H9 (cell line): Measurements from ENCODE around the gene RNF157. TPM values are rescaled to one million over a fixed set of nuclear protein-coding genes. Genes with fewer than 3 reads are reported as not detected.
"Not testable (repeated sequence)": the region's sequence is repeated elsewhere in the genome, so short reads cannot be mapped to it uniquely, and the experiment has no call there.

Experiments
- DNase-seq: peaks from one replicate; pipeline ENCODE4 v3.0.0-alpha.2; 2017
- H2AFZ ChIP-seq: one replicate; pipeline ENCODE4 v1.6.1; 2013; ENCODE audit warnings: mild to moderate bottlenecking, low read length, control low read depth, moderate library complexity
- H2AK5ac ChIP-seq: 2 replicates; pipeline ENCODE4 v1.6.1; 2013; ENCODE audit warnings: low read length, control low read depth, mixed read lengths; ENCODE audit not compliant: insufficient read length
- H2BK120ac ChIP-seq: one replicate; pipeline ENCODE4 v1.6.1; 2013; ENCODE audit warnings: low read depth, mild to moderate bottlenecking, low read length, control low read depth, inconsistent platforms; ENCODE audit not compliant: poor library complexity, severe bottlenecking
- H2BK12ac ChIP-seq: 2 replicates; pipeline ENCODE4 v1.6.1; 2013; ENCODE audit warnings: low read length, control low read depth, mixed read lengths, low read depth; ENCODE audit not compliant: insufficient read length
- H2BK15ac ChIP-seq: 2 replicates; pipeline ENCODE4 v1.6.1; 2013; ENCODE audit warnings: low read depth, low read length, control low read depth
- H2BK20ac ChIP-seq: one replicate; pipeline ENCODE4 v1.6.1; 2013; ENCODE audit warnings: low read depth, mild to moderate bottlenecking, low read length, control low read depth, inconsistent platforms; ENCODE audit not compliant: poor library complexity, severe bottlenecking
- H2BK5ac ChIP-seq: 2 replicates; pipeline ENCODE4 v1.6.1; 2013; ENCODE audit warnings: low read length, control low read depth, mixed read lengths; ENCODE audit not compliant: insufficient read length
- H3K14ac ChIP-seq: 2 replicates; pipeline ENCODE4 v1.6.1; 2013; ENCODE audit warnings: low read length, control low read depth; ENCODE audit not compliant: insufficient read depth
- H3K18ac ChIP-seq: 2 replicates; pipeline ENCODE4 v1.6.1; 2013; ENCODE audit warnings: low read depth, mild to moderate bottlenecking, mixed read lengths, low read length, control low read depth; ENCODE audit not compliant: insufficient read length
- H3K23ac ChIP-seq: 2 replicates; pipeline ENCODE4 v1.6.1; 2013; ENCODE audit warnings: low read length, control low read depth, mixed read lengths, low read depth; ENCODE audit not compliant: insufficient read length
- H3K23me2 ChIP-seq: 2 replicates; pipeline ENCODE4 v1.6.1; 2013; ENCODE audit warnings: low read depth, mild to moderate bottlenecking, mixed read lengths, low read length, control low read depth; ENCODE audit not compliant: insufficient read length, poor library complexity, severe bottlenecking
- H3K27ac ChIP-seq: 2 replicates; pipeline ENCODE4 v1.5.1; 2013; ENCODE audit warnings: low read length, control low read depth, mixed read lengths, low read depth; ENCODE audit not compliant: insufficient read length
- H3K27me3 ChIP-seq: 2 replicates; pipeline ENCODE4 v1.6.1; 2013; ENCODE audit warnings: low read length, control low read depth, inconsistent platforms; ENCODE audit not compliant: insufficient read depth
- H3K4ac ChIP-seq: 2 replicates; pipeline ENCODE4 v1.6.1; 2013; ENCODE audit warnings: low read depth, mild to moderate bottlenecking, control low read depth, inconsistent platforms, low read length, moderate library complexity
- H3K4me1 ChIP-seq: 2 replicates; pipeline ENCODE4 v1.6.1; 2013; ENCODE audit warnings: low read length, control low read depth, inconsistent platforms; ENCODE audit not compliant: insufficient read depth
- H3K4me2 ChIP-seq: 2 replicates; pipeline ENCODE4 v1.6.1; 2013; ENCODE audit warnings: low read length, control low read depth, mixed read lengths; ENCODE audit not compliant: insufficient read length, insufficient read depth
- H3K56ac ChIP-seq: 2 replicates; pipeline ENCODE4 v1.6.1; 2013; ENCODE audit warnings: low read depth, mild to moderate bottlenecking, mixed read lengths, low read length, control low read depth; ENCODE audit not compliant: insufficient read length
- H3K79me1 ChIP-seq: 2 replicates; pipeline ENCODE4 v1.6.1; 2013; ENCODE audit warnings: low read depth, mild to moderate bottlenecking, moderate library complexity, low read length, control low read depth, inconsistent platforms; ENCODE audit not compliant: insufficient read depth, poor library complexity, severe bottlenecking
- H3K79me2 ChIP-seq: 2 replicates; pipeline ENCODE4 v1.6.1; 2013; ENCODE audit warnings: low read length, control low read depth, inconsistent platforms; ENCODE audit not compliant: insufficient read depth
- H3K9ac ChIP-seq: 2 replicates; pipeline ENCODE4 v1.6.1; 2013; ENCODE audit warnings: low read length, control low read depth, mixed read lengths; ENCODE audit not compliant: insufficient read length; ENCODE audit errors: extremely low read depth
- H3K9me3 ChIP-seq: one replicate; pipeline ENCODE4 v1.6.1; 2013; ENCODE audit warnings: low read depth, low read length, inconsistent platforms; ENCODE audit not compliant: control insufficient read depth
- H3T11ph ChIP-seq: one replicate; pipeline ENCODE4 v1.6.1; 2013; ENCODE audit warnings: mild to moderate bottlenecking, low read length, control low read depth, inconsistent platforms
- H4K20me1 ChIP-seq: one replicate; pipeline ENCODE4 v1.6.1; 2013; ENCODE audit not compliant: control insufficient read depth, insufficient read length, insufficient read depth
- H4K5ac ChIP-seq: 2 replicates; pipeline ENCODE4 v1.6.1; 2013; ENCODE audit warnings: low read depth, mild to moderate bottlenecking, mixed read lengths, low read length, control low read depth; ENCODE audit not compliant: insufficient read length
- H4K8ac ChIP-seq: replicated peaks from 2 replicates; pipeline ENCODE4 v1.6.1; 2013; ENCODE audit warnings: low read length, control low read depth, mixed read lengths, low read depth; ENCODE audit not compliant: insufficient read length
- H4K91ac ChIP-seq: 2 replicates; pipeline ENCODE4 v1.6.1; 2013; ENCODE audit warnings: low read depth, mild to moderate bottlenecking, moderate library complexity, mixed read lengths, low read length, control low read depth; ENCODE audit not compliant: insufficient read length
- H3K27ac Mint-ChIP-seq, 3 experiments: 2 replicates in 2 of 3; 3 replicates in 1 of 3; pipeline ENCODE4 v1.8.0; 2020 to 2021; ENCODE audit warnings: mixed read lengths in 3 of 3, mild to moderate bottlenecking in 1 of 3, moderate library complexity in 1 of 3
- H3K27me3 Mint-ChIP-seq: 2 replicates; pipeline ENCODE4 v1.8.0; 2021; ENCODE audit warnings: low read depth, mild to moderate bottlenecking, moderate library complexity, mixed read lengths
- H3K36me3 Mint-ChIP-seq, 3 experiments: 2 replicates in 2 of 3; 3 replicates in 1 of 3; pipeline ENCODE4 v1.8.0; 2020 to 2021; ENCODE audit warnings: low read depth in 3 of 3, mixed read lengths in 3 of 3; ENCODE audit not compliant: insufficient read depth in 1 of 3
- H3K4me1 Mint-ChIP-seq, 2 experiments: 2 replicates each; pipeline ENCODE4 v1.8.0; 2020; ENCODE audit warnings: mixed read lengths in 2 of 2
- H3K4me3 Mint-ChIP-seq, 2 experiments: 2 replicates in 1 of 2; 3 replicates in 1 of 2; pipeline ENCODE4 v1.8.0; 2020 to 2021; ENCODE audit warnings: mild to moderate bottlenecking in 2 of 2, mixed read lengths in 2 of 2, moderate library complexity in 1 of 2
- H3K9me3 Mint-ChIP-seq, 2 experiments: 2 replicates in 1 of 2; 3 replicates in 1 of 2; pipeline ENCODE4 v1.8.0; 2020; ENCODE audit warnings: mild to moderate bottlenecking in 2 of 2, mixed read lengths in 2 of 2, moderate library complexity in 1 of 2
- WGBS: extraction: QIAGEN DNeasy Blood & Tissue Kit; methylation state at CpG from one replicate; pipeline ENCODE4 v1.1.7; 2013; ENCODE audit warnings: missing lambda C conversion rate, low lambda C conversion rate, mixed read lengths; ENCODE audit not compliant: insufficient read length; ENCODE audit errors: extremely low coverage; 5-methylcytosine and 5-hydroxymethylcytosine counted together
- total RNA-seq: library from RNA; stranded (reverse); gene quantifications from 2 replicates; pipeline ENCODE4 v1.2.1, GENCODE V29; 2021

RNF157 gene
- total RNA-seq, 1 experiment from 2014 or later, result 9.9 TPM

DNA sequence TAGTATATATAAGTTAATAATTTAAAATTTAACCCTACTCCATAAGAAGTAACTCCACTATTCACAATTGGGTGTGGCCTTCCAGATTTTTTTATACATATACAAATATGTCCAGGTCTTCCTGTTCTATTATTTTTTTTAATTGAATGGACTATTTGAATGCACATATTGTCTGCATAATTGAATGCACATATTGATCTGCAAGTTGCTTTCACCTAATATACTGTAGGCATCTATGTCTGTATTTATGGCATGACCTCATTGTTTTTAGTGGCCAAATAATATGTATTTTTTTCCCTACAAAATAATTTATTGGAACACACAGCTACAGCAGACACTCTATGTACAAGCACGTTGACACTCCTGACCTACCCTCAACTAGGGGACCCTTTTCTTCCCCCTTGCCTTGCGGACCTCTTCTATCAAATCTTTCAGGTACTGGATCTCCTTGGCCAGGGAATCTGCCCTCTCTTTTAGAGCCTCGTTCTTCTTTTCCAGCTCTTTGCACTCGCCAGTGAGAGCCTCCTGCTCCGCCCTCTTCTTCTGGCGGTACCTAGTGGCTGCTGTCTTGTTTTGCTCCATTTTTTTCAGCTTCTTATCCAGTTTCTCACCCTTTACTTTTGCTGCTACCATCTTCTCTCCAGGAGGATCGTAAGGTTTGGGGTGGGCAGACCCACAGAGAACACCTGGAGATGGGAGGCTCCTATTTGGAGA lies 14.8 kb downstream of the RNF157 start:
- not testable (repeated sequence) for H3K4me3 Mint-ChIP-seq, H3K14ac ChIP-seq, H3K56ac ChIP-seq, H4K91ac ChIP-seq, H4K20me1 ChIP-seq, H2AK5ac ChIP-seq, H3K27me3 ChIP-seq, H4K5ac ChIP-seq, H3K79me1 ChIP-seq, H3K23ac ChIP-seq, H3K27ac Mint-ChIP-seq, DNase-seq, H2BK5ac ChIP-seq, H3T11ph ChIP-seq, H3K4me1 Mint-ChIP-seq, H2BK12ac ChIP-seq, H2BK20ac ChIP-seq, H3K27ac ChIP-seq, H3K4me2 ChIP-seq, H3K23me2 ChIP-seq, H3K9ac ChIP-seq, H3K4me1 ChIP-seq, H3K9me3 Mint-ChIP-seq, H3K79me2 ChIP-seq, H3K36me3 Mint-ChIP-seq, H4K8ac ChIP-seq, H2BK15ac ChIP-seq, H2BK120ac ChIP-seq, H2AFZ ChIP-seq, H3K9me3 ChIP-seq, H3K18ac ChIP-seq, H3K4ac ChIP-seq
- no CpG with 5 or more reads among the region's 7 CpGs for WGBS
- H3K27me3 Mint-ChIP-seq, result peaks cover 12% of the 10 kb centered on the region
